GM23248 (cell line): ENCODE results near the gene FAAH. TPM values are rescaled to one million over a fixed set of nuclear protein-coding genes. Genes with fewer than 3 reads are reported as not detected.
A peak's percentile ranks its signal among the peaks of the same experiment; 100 is the strongest.
"Not testable (repeated sequence)": the region's sequence is repeated elsewhere in the genome, so short reads cannot be mapped to it uniquely, and the experiment has no call there.

Experiments
- DNase-seq: peaks from one replicate; pipeline ENCODE4 v3.0.0-alpha.2; 2015
- H2AFZ ChIP-seq: fragments of 200-600 bp; sonication (generic); 2 replicates; pipeline ENCODE4 v1.6.1; 2016; ENCODE audit warnings: antibody characterized with exemption
- H3F3A ChIP-seq: fragments of 200-600 bp; sonication (generic); 2 replicates; pipeline ENCODE4 v1.6.1; 2016; ENCODE audit warnings: mild to moderate bottlenecking, antibody characterized with exemption, mixed run types; ENCODE audit not compliant: insufficient read depth
- H3K27ac ChIP-seq: fragments of 200-600 bp; sonication (generic); 2 replicates; pipeline ENCODE4 v1.5.1; 2016; ENCODE audit warnings: mild to moderate bottlenecking
- H3K27me3 ChIP-seq: fragments of 200-600 bp; sonication (generic); replicated peaks from 2 replicates; pipeline ENCODE4 v1.6.1; 2016; ENCODE audit warnings: mild to moderate bottlenecking; ENCODE audit not compliant: insufficient read depth
- H3K36me3 ChIP-seq: fragments of 200-600 bp; sonication (generic); 2 replicates; pipeline ENCODE4 v1.6.1; 2016; ENCODE audit warnings: low read depth, mild to moderate bottlenecking
- H3K4me1 ChIP-seq: fragments of 200-600 bp; sonication (generic); 2 replicates; pipeline ENCODE4 v1.6.1; 2016; ENCODE audit warnings: mild to moderate bottlenecking; ENCODE audit not compliant: insufficient read depth
- H3K4me2 ChIP-seq: fragments of 200-600 bp; sonication (generic); one replicate; pipeline ENCODE4 v1.6.1; 2016; ENCODE audit warnings: mild to moderate bottlenecking; ENCODE audit not compliant: unreplicated experiment
- H3K4me3 ChIP-seq: fragments of 200-600 bp; sonication (generic); 2 replicates; pipeline ENCODE4 v1.5.1; 2016; ENCODE audit warnings: mild to moderate bottlenecking
- H3K79me2 ChIP-seq: fragments of 200-600 bp; sonication (generic); 2 replicates; pipeline ENCODE4 v1.6.1; 2016; ENCODE audit warnings: mild to moderate bottlenecking; ENCODE audit not compliant: insufficient read depth
- H3K9ac ChIP-seq: fragments of 200-600 bp; sonication (generic); 2 replicates; pipeline ENCODE4 v1.6.1; 2016; ENCODE audit warnings: mild to moderate bottlenecking
- H3K9me2 ChIP-seq: fragments of 200-600 bp; sonication (generic); 2 replicates; pipeline ENCODE4 v1.6.1; 2016; ENCODE audit warnings: mixed run types, mild to moderate bottlenecking, moderate library complexity; ENCODE audit not compliant: insufficient read depth
- H3K9me3 ChIP-seq: fragments of 200-600 bp; sonication (generic); one replicate; pipeline ENCODE4 v1.6.1; 2017; ENCODE audit warnings: low read depth
- H4K20me1 ChIP-seq: fragments of 200-600 bp; sonication (generic); 2 replicates; pipeline ENCODE4 v1.6.0; 2016; ENCODE audit not compliant: insufficient read depth
- EZH2 ChIP-seq: fragments of 200-600 bp; sonication (generic); IDR thresholded peaks from 2 replicates; pipeline ENCODE4 v1.6.1; 2018; ENCODE audit warnings: antibody characterized with exemption, mild to moderate bottlenecking; ENCODE audit not compliant: insufficient read depth, poor library complexity, severe bottlenecking
- EZH2phosphoT487 ChIP-seq: fragments of 200-600 bp; sonication (generic); IDR thresholded peaks from 2 replicates; pipeline ENCODE4 v1.6.1; 2018; ENCODE audit warnings: antibody characterized with exemption, moderate library complexity, mild to moderate bottlenecking, low read depth; ENCODE audit not compliant: insufficient read depth
- WGBS, 2 experiments: methylation state at CpG; one replicate each; pipeline ENCODE4 v1.1.6; 2015 to 2017; ENCODE audit warnings: low lambda C conversion rate in 2 of 2, low coverage in 1 of 2; ENCODE audit errors: missing lambda C conversion rate in 2 of 2; 5-methylcytosine and 5-hydroxymethylcytosine counted together
- in situ Hi-C: fragments of 300-500 bp; cut with MboI; formaldehyde crosslinking; loops from 2 replicates; pipeline ENCODE4 v1.15.0; 2020
- polyA plus RNA-seq: library from polyadenylated mRNA; unstranded; fragments of >200 nt; fragmentation: Nextera tagmentation; extraction: Ambion mirVana; gene quantifications from 2 replicates; pipeline ENCODE4 v1.2.1, GENCODE V29; 2016
- total RNA-seq: library from RNA; depleted of rRNA; stranded (reverse); fragments of >200 nt; shearing (Covaris generic); gene quantifications from 2 replicates; pipeline ENCODE4 v1.2.3, GENCODE V29; 2014; rRNA removed

Gene FAAH
- 0.38 and 0.97 TPM in 2 replicates for total RNA-seq
- 0.74 and 0.98 TPM in 2 replicates for polyA plus RNA-seq

GRCh38 chr1:46394108-46394871 is at the start of gene FAAH:
Gene FAAH, plus strand, starts transcription at chr1:46394317. Its CDS starts 32 bp downstream, at chr1:46394349.
- peak within 1 kb of the TSS; percentile 20 for H3K9ac ChIP-seq

GRCh38 chr1:46344481-46344880 is 49.6 kb upstream of the FAAH start:
- Histone ChIP-seq H3K27ac (no peak overlapping the region), H3K4me1 (peaks cover 11% of the 10 kb centered on the region; the same call in 1 of the 2 replicates), H3K36me3 (peaks cover 16% of the 10 kb centered on the region; the same call in 1 of the 2 replicates), H3K4me3 (no peak overlapping the region), H3K27me3 (no peaks in the 10 kb centered on the region), H3F3A (peaks cover 23% of the 10 kb centered on the region; the same call in 1 of the 2 replicates), H3K9me2 (no peaks in the 10 kb centered on the region), H3K9me3 (no peaks in the 10 kb centered on the region), H3K79me2 (peaks cover 36% of the 10 kb centered on the region), H4K20me1 (no peaks in the 10 kb centered on the region), H3K9ac (no peak overlapping the region), H3K4me2 (no peak overlapping the region), H2AFZ (no peak overlapping the region)
- DNase-seq, result no peak
- TF ChIP-seq EZH2phosphoT487 (no peak), EZH2 (no peak)
- in situ Hi-C loops, result no loop called here
- WGBS, 2 experiments, result 84 to 93% methylated on average over 3 of the region's 3 CpGs

More at GRCh38 chr1:46394108-46394871, at the start of gene FAAH:
- peak within 1 kb of the TSS; percentile 55 for H3K4me2 ChIP-seq
- peak; percentile 61 for DNase-seq
- H4K20me1 ChIP-seq, result no peaks in the 10 kb centered on the region
- peaks cover 12% of the 10 kb centered on the region; the same call in 1 of the 2 replicates for H3K27me3 ChIP-seq
- H3K9me3 ChIP-seq, result no peaks in the 10 kb centered on the region
- H3K79me2 ChIP-seq, result no peaks in the 10 kb centered on the region
- peak within 1 kb of the TSS; percentile 68 for H2AFZ ChIP-seq
- no peaks in the 10 kb centered on the region for H3K4me1 ChIP-seq
- no peak within 1 kb of the TSS for H3K27ac ChIP-seq
- TF ChIP-seq EZH2phosphoT487 (0 out of 2 replicates have a peak, but pooled peaks have one; percentile 30), EZH2 (no peak)
- H3K36me3 ChIP-seq, result no peaks in the 10 kb centered on the region
- H3K9me2 ChIP-seq, result no peaks in the 10 kb centered on the region
- in situ Hi-C loops, result no loop called here
- H3F3A ChIP-seq, result no peaks in the 10 kb centered on the region
- WGBS, 2 experiments, result 3 to 5% methylated on average over 56 to 63 of the region's 75 CpGs
- H3K4me3 ChIP-seq, result peak within 1 kb of the TSS; percentile 63

- Histone ChIP-seq H3K4me3 (no peak overlapping the region), H3K27ac (no peak overlapping the region), H3K9me2 (no peaks in the 10 kb centered on the region), H3K9ac (no peak overlapping the region), H3K4me1 (peaks cover 9% of the 10 kb centered on the region; the same call in 1 of the 2 replicates), H3K27me3 (no peaks in the 10 kb centered on the region), H3K9me3 (no peaks in the 10 kb centered on the region), H2AFZ (no peak overlapping the region), H3F3A (peaks cover 16% of the 10 kb centered on the region; the same call in 1 of the 2 replicates), H3K4me2 (no peak overlapping the region), H3K79me2 (peaks cover 36% of the 10 kb centered on the region), H4K20me1 (no peaks in the 10 kb centered on the region), H3K36me3 (peaks cover 23% of the 10 kb centered on the region; the same call in 1 of the 2 replicates)
- no peak for TF ChIP-seq EZH2
- no peak for TF ChIP-seq EZH2phosphoT487
- in situ Hi-C loops, result no loop called here
- DNase-seq, result no peak
These were observed 48.8 kb upstream of the FAAH start for GRCh38 chr1:46345281-46345680.

GRCh38 chr1:46352363-46352762 is 41.8 kb upstream of the FAAH start:
- Histone ChIP-seq H3K9ac (no peak overlapping the region), H3K27me3 (no peaks in the 10 kb centered on the region), H3K4me1 (no peaks in the 10 kb centered on the region), H3K79me2 (no peaks in the 10 kb centered on the region), H3K9me3 (no peaks in the 10 kb centered on the region), H3F3A (peaks cover 3% of the 10 kb centered on the region; the same call in 1 of the 2 replicates), H4K20me1 (no peaks in the 10 kb centered on the region), H3K4me2 (no peak overlapping the region), H3K4me3 (no peak overlapping the region), H3K9me2 (no peaks in the 10 kb centered on the region), H2AFZ (no peak overlapping the region), H3K36me3 (peaks cover 39% of the 10 kb centered on the region), H3K27ac (no peak overlapping the region)
- no peak for DNase-seq
- 91 to 92% methylated on average over 2 of the region's 2 CpGs for WGBS, 2 experiments
- TF ChIP-seq EZH2 (no peak), EZH2phosphoT487 (no peak)
- in situ Hi-C loops, result no loop called here

- H3K4me1 ChIP-seq, H3K27me3 ChIP-seq, H3K79me2 ChIP-seq, H2AFZ ChIP-seq, H3K9me2 ChIP-seq, H3K4me2 ChIP-seq, DNase-seq, H3K27ac ChIP-seq, H4K20me1 ChIP-seq, H3K4me3 ChIP-seq, in situ Hi-C loops, H3K9ac ChIP-seq, H3F3A ChIP-seq, H3K9me3 ChIP-seq: not testable (repeated sequence)
- 83 to 84% methylated on average over 5 of the region's 5 CpGs for WGBS, 2 experiments
- peaks cover 28% of the 10 kb centered on the region for H3K36me3 ChIP-seq
These were observed 38.2 kb upstream of the FAAH start for GRCh38 chr1:46355920-46356319.
